ENCODE measurements around the gene ZRANB1.

Gene ZRANB1

DNA sequence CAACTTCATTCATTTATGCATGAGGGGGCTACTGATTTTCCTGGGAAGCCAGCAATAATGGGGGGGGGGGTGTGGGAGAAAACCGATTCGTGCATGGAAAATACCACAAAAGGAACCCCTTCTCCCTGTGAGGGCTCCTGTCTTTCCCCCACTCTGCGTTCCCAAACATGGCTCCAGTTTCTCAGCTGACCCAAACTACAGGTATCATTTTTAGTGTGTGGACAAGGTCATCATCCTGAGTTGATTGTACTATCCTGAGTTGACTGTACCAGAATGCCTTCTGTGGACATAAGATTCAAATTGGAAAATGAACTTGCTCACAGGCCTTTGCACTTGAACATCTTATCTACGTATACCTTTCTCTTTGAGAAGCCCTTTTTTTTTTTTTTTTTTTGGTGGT is 49.9 kb downstream of the ZRANB1 start:
- Histone ChIP-seq H3K27me3 (ENCODE audit: control insufficient read depth, insufficient read depth, low read length) (no peaks in the 10 kb centered on the region), H3K9me3 (ENCODE audit: control insufficient read depth, low read length) (no peaks in the 10 kb centered on the region), H3K36me3 (ENCODE audit: control insufficient read depth, insufficient read depth, low read length) (peaks cover 34% of the 10 kb centered on the region), H3K4me3 (ENCODE audit: low read length) (no peak overlapping the region), H3K4me1 (ENCODE audit: control insufficient read depth, insufficient read depth, low read length) (no peaks in the 10 kb centered on the region), H3K9ac (ENCODE audit: low read length) (no peak overlapping the region)

DNA sequence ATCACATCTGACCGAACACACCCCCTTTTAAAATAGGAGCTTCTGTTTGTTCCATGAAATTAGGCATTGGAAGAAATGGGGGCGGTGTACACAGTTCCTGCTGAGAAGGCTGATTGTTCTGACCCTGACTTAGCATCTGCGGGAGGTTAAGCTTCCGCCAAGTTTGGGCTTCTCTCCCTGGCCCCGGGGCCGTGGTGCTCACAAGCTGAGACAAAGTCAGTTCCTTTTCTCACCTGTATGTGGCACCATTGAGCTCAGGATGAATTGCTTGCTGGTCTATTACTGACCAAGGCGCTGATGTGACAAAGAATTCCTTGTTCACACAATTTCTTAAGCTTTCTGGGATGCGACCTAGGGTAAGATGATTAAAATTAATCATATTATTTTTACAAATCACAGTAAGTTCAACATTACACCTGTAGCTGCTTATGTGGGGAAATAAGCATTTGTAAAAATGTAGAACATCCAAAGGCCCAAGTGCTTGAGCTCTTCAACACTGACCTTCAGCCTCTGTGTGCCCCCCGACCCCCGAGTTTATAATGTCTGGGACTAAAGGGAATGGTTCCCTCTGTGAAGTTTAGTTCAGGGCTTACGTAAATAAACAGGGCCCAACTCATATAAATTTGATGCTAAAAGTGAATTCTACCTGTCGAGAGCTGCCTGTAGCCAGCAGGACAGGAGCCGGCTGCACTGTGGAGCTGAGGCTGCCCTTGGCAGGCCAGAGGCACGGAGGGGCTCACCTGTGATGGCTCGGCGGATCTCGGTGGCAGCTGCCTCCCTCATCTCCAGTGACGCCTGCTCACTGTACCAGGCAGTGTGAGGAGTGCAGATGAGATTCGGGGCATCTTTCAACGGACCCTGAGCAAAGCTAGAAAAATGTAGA is 50.8 kb downstream of the ZRANB1 start:
- H3K36me3 ChIP-seq (ENCODE audit: control insufficient read depth, insufficient read depth, low read length) = peaks cover 34% of the 10 kb centered on the region
- H3K27me3 ChIP-seq (ENCODE audit: control insufficient read depth, insufficient read depth, low read length) = no peaks in the 10 kb centered on the region
- H3K9ac ChIP-seq (ENCODE audit: low read length) = no peak overlapping the region
- no peaks in the 10 kb centered on the region for H3K4me1 ChIP-seq (ENCODE audit: control insufficient read depth, insufficient read depth, low read length)
- H3K9me3 ChIP-seq (ENCODE audit: control insufficient read depth, low read length) = no peaks in the 10 kb centered on the region
- H3K4me3 ChIP-seq (ENCODE audit: low read length) = no peak overlapping the region

DNA sequence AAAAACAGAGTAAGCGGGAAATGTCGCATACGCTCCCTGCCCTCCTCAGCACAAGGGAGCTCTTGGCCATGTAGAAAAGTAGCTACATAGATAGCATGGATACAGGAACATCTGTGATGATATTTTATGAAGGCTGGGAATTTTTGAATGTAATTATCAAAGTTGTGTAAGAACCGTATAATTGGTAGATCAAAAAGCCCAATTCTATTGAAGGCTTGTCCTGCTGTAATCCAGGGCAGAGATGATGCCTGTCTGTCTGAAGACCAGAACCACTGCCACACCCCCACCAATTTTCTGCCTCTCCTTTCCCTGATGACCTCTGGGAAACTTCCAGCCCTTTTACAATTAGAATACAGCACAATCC is 51.4 kb downstream of the ZRANB1 start:
- Histone ChIP-seq H3K4me1 (ENCODE audit: control insufficient read depth, insufficient read depth, low read length) (no peaks in the 10 kb centered on the region), H3K36me3 (ENCODE audit: control insufficient read depth, insufficient read depth, low read length) (peaks cover 34% of the 10 kb centered on the region), H3K9ac (ENCODE audit: low read length) (no peak overlapping the region), H3K9me3 (ENCODE audit: control insufficient read depth, low read length) (no peaks in the 10 kb centered on the region), H3K27me3 (ENCODE audit: control insufficient read depth, insufficient read depth, low read length) (no peaks in the 10 kb centered on the region), H3K4me3 (ENCODE audit: low read length) (no peak overlapping the region)

- no peak overlapping the region for H3K4me3 ChIP-seq (ENCODE audit: low read length)
- peaks cover 34% of the 10 kb centered on the region for H3K36me3 ChIP-seq (ENCODE audit: control insufficient read depth, insufficient read depth, low read length)
- H3K4me1 ChIP-seq (ENCODE audit: control insufficient read depth, insufficient read depth, low read length) = peaks cover under 1% of the 10 kb centered on the region
- H3K9ac ChIP-seq (ENCODE audit: low read length) = no peak overlapping the region
- no peaks in the 10 kb centered on the region for H3K27me3 ChIP-seq (ENCODE audit: control insufficient read depth, insufficient read depth, low read length)
- no peaks in the 10 kb centered on the region for H3K9me3 ChIP-seq (ENCODE audit: control insufficient read depth, low read length)
Observed at GRCh38 chr10:124993736-124994451, 52.0 kb downstream of the ZRANB1 start.

DNA sequence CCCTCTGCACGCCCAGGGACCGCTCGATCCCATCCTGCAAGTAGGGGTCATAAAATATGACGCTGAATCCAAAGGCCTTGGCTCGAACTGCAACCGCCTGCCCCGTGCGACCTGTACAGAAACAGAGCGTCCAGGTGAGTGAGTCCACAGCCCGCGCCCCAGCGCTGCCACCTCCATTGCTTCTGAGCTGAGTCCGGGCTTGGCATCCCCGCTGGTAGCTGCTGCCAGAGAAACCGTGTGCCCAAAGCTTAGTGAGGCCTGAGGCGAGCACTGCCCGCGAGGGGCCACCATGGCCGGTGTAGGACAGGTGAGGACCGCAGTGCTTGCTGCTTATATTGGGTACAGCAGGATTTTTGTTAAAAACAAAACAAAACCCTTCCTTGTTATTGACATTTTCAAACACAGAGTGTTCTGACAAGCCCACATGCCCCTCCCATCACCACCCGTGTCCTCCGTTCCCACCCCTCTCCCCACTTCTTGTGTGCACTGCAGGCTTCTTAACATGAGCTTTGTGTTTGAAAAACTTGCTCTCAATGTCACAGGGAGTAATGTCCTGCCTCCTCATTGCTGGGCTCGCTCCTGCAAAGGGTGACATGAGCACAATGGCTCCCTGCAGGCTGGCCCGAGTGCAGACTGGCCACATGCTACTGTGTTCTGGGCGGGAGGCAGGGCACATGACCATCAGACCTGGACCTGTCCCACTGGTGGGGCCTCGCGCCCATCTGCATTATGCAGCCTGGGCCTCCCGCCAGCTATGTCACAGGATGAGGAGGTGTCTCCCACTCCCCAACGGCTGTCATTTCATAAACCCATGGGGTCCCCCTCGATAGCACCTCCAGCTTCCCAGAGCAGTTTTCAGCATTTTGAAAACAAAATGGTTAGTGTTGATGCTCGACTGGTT is 52.9 kb downstream of the ZRANB1 start:
- H3K4me3 ChIP-seq (ENCODE audit: low read length) = no peak overlapping the region
- peaks cover 34% of the 10 kb centered on the region for H3K36me3 ChIP-seq (ENCODE audit: control insufficient read depth, insufficient read depth, low read length)
- H3K9me3 ChIP-seq (ENCODE audit: control insufficient read depth, low read length) = no peaks in the 10 kb centered on the region
- H3K27me3 ChIP-seq (ENCODE audit: control insufficient read depth, insufficient read depth, low read length) = no peaks in the 10 kb centered on the region
- H3K9ac ChIP-seq (ENCODE audit: low read length) = no peak overlapping the region
- H3K4me1 ChIP-seq (ENCODE audit: control insufficient read depth, insufficient read depth, low read length) = peaks cover 9% of the 10 kb centered on the region

- no peaks in the 10 kb centered on the region for H3K27me3 ChIP-seq (ENCODE audit: control insufficient read depth, insufficient read depth, low read length)
- peaks cover 15% of the 10 kb centered on the region for H3K4me1 ChIP-seq (ENCODE audit: control insufficient read depth, insufficient read depth, low read length)
- H3K36me3 ChIP-seq (ENCODE audit: control insufficient read depth, insufficient read depth, low read length) = peaks cover 31% of the 10 kb centered on the region
- no peaks in the 10 kb centered on the region for H3K9me3 ChIP-seq (ENCODE audit: control insufficient read depth, low read length)
- H3K4me3 ChIP-seq (ENCODE audit: low read length) = no peak overlapping the region
- no peak overlapping the region for H3K9ac ChIP-seq (ENCODE audit: low read length)
Observed at GRCh38 chr10:124995605-124996004, 53.7 kb downstream of the ZRANB1 start.

DNA sequence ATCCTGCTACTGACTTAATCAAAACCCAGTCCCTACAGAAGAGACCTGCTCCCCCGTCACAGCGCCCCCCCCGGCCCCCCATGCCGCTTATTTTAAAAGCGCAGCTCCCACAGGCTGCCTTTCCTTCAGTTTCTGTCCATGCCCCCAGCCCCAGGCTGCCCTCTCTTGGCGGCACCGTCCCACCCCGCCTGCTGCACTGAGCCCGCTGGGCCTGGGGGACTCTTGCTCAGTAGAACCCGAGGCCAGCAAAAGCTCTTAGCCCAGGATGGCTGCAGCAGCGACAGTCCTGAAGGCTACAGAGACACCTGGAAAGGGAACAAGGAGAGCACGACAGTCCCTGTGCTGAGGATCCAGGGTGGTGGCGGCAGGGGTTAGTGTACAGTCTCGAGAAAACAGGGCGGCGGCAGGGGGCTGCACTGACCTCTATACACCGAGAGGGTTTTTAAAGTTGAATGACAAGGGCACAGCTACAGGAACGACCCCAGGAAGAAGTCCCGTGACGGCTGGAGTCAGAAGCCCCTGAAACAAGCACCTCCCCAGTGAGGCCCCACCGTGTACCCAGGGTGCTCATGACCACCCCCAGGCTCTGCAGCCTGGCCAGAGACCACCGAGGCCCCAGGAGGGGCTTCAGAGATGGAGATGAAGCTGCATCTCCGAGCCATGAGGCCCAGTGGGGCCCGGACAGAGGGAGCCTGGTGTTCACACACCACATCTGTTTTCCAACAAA is 54.4 kb downstream of the ZRANB1 start:
- Histone ChIP-seq H3K27me3 (ENCODE audit: control insufficient read depth, insufficient read depth, low read length) (no peaks in the 10 kb centered on the region), H3K4me1 (ENCODE audit: control insufficient read depth, insufficient read depth, low read length) (peaks cover 22% of the 10 kb centered on the region), H3K9ac (ENCODE audit: low read length) (no peak overlapping the region), H3K36me3 (ENCODE audit: control insufficient read depth, insufficient read depth, low read length) (peaks cover 25% of the 10 kb centered on the region), H3K4me3 (ENCODE audit: low read length) (no peak overlapping the region), H3K9me3 (ENCODE audit: control insufficient read depth, low read length) (no peaks in the 10 kb centered on the region)

- Histone ChIP-seq H3K4me1 (ENCODE audit: control insufficient read depth, insufficient read depth, low read length) (peaks cover 23% of the 10 kb centered on the region), H3K27me3 (ENCODE audit: control insufficient read depth, insufficient read depth, low read length) (no peaks in the 10 kb centered on the region), H3K4me3 (ENCODE audit: low read length) (no peak overlapping the region), H3K9ac (ENCODE audit: low read length) (no peak overlapping the region), H3K36me3 (ENCODE audit: control insufficient read depth, insufficient read depth, low read length) (peaks cover 23% of the 10 kb centered on the region), H3K9me3 (ENCODE audit: control insufficient read depth, low read length) (no peaks in the 10 kb centered on the region)
Observed at GRCh38 chr10:124996854-124997215, 54.9 kb downstream of the ZRANB1 start.

- Histone ChIP-seq H3K36me3 (ENCODE audit: control insufficient read depth, insufficient read depth, low read length) (peaks cover 23% of the 10 kb centered on the region), H3K4me3 (ENCODE audit: low read length) (no peak overlapping the region), H3K9ac (ENCODE audit: low read length) (no peak overlapping the region), H3K27me3 (ENCODE audit: control insufficient read depth, insufficient read depth, low read length) (no peaks in the 10 kb centered on the region), H3K9me3 (ENCODE audit: control insufficient read depth, low read length) (no peaks in the 10 kb centered on the region), H3K4me1 (ENCODE audit: control insufficient read depth, insufficient read depth, low read length) (peaks cover 23% of the 10 kb centered on the region)
Observed at GRCh38 chr10:124997306-124997705, 55.4 kb downstream of the ZRANB1 start.

DNA sequence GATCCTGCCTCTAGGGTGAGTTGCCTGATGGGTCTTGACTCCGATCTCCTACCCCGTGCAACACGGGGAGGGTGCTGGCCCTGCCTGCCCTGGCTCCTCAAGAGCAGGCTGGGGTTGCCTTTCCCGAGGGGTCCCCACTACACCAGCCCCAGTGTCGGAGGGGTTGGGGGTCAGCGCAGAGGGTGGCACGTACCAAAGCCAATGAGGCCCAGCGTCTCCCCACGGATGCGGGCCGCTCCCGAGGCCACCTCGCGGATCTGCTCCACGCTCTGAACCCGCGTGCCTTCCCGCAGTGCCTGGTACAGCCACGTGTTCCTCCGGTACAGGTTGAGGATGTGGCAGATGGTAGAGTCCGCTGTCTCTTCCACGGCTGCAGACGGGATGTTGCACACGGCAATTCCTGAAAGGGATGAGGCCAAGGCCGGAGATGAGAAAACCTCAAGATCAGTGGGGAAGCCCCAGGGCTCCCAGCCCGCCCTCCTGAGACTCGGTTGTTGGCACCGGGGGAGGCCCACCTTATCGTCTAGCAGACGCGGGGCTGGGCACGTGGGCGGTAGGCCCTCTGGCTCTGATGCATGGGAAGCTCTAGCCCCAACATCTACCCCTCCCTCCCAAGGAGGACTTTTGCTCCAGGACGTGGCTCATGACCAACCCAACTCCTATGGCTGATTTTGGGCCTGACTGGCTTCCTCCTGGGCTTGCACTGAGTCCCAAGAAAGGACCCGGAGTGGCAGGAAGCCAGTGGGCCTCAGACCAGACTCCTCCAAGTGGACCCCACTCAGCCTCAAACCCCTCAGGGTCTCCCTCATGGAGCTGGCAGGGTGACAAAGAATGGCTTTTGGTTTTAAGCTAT is 56.1 kb downstream of the ZRANB1 start:
- Histone ChIP-seq H3K36me3 (ENCODE audit: control insufficient read depth, insufficient read depth, low read length) (peaks cover 19% of the 10 kb centered on the region), H3K27me3 (ENCODE audit: control insufficient read depth, insufficient read depth, low read length) (no peaks in the 10 kb centered on the region), H3K4me1 (ENCODE audit: control insufficient read depth, insufficient read depth, low read length) (peaks cover 23% of the 10 kb centered on the region), H3K9me3 (ENCODE audit: control insufficient read depth, low read length) (no peaks in the 10 kb centered on the region), H3K9ac (ENCODE audit: low read length) (no peak overlapping the region), H3K4me3 (ENCODE audit: low read length) (no peak overlapping the region)
